HCT116 (cell line): ENCODE measurements around the gene LRBA. TPM values are rescaled to one million over a fixed set of nuclear protein-coding genes. Genes with fewer than 3 reads are reported as not detected.

Experiments used
- ATAC-seq: fragments of 200-7000 bp; cut with Tn5 transposase; 2 replicates; pipeline ENCODE4 v1.9.1; 2020; ENCODE audit warnings: mild to moderate bottlenecking, moderate library complexity
- BruUV-seq: library from RNA; stranded (reverse); fragments of 400-500 nt; replicated peaks from 2 replicates; lab custom pipeline; 2021; lab: Mats Ljungman, UMichigan
- CTCF ChIA-PET: fragments of 300-600 bp; sonication (Branson Sonifier 250); formaldehyde crosslinking; loops from one replicate; lab custom pipeline; 2021; ENCODE audit warnings: antibody characterized with exemption; lab: Charles Lee
- POLR2A ChIA-PET: fragments of 300-600, 350-600 bp; sonication (Branson Sonifier 250); formaldehyde crosslinking; loops from one replicate; lab custom pipeline; 2021; ENCODE audit warnings: antibody characterized with exemption; lab: Charles Lee
- RAD21 ChIA-PET, 2 experiments: fragments of 300-600 bp; sonication (Branson Sonifier 250); formaldehyde crosslinking; loops; one replicate each; lab custom pipeline; 2023; ENCODE audit warnings: low total read pairs in 2 of 2; ENCODE audit not compliant: uncharacterized antibody in 2 of 2, unreplicated experiment in 2 of 2, low non-redundant PET in 1 of 2; lab: Charles Lee
- DNase-seq: peaks from one replicate; pipeline ENCODE4 v3.0.0-alpha.2; 2010; ENCODE audit warnings: low read depth, low spot score
- H2AFZ ChIP-seq: fragments of 200-600 bp; shearing (Covaris generic), sonication (generic); 2 replicates; pipeline ENCODE4 v1.6.1; 2017; ENCODE audit warnings: low read depth, mixed run types, mixed read lengths, antibody characterized with exemption, low read length; ENCODE audit not compliant: poor library complexity, severe bottlenecking
- H3K27ac ChIP-seq: 2 replicates; pipeline ENCODE4 v1.5.1; 2012; ENCODE audit warnings: low read depth, low read length
- H3K27me3 ChIP-seq: fragments of 200-600 bp; sonication (generic); 2 replicates; pipeline ENCODE4 v1.6.1; 2016; ENCODE audit warnings: mixed run types, low read length, mixed read lengths; ENCODE audit not compliant: insufficient read depth
- H3K36me3 ChIP-seq, 2 experiments: fragments of 200-500 bp in 1 of 2; fragments of 200-600 bp in 1 of 2; sonication (Bioruptor generic) in 1 of 2; sonication (generic) in 1 of 2; 2 replicates each; pipeline versions ENCODE4 v1.5.1 to v1.6.1; 2014 to 2016; ENCODE audit warnings: low read length in 2 of 2, inconsistent platforms in 1 of 2, mixed read lengths in 1 of 2, mixed run types in 1 of 2; ENCODE audit not compliant: insufficient read depth in 2 of 2, control insufficient read depth in 1 of 2
- H3K4me1 ChIP-seq, 2 experiments: fragments of 200-600 bp in 1 of 2; sonication (generic) in 1 of 2; 2 replicates each; pipeline versions ENCODE4 v1.5.1 to v1.6.1; 2012 to 2017; ENCODE audit warnings: low read length in 2 of 2, inconsistent platforms in 1 of 2, mild to moderate bottlenecking in 1 of 2, mixed read lengths in 1 of 2, mixed run types in 1 of 2, moderate library complexity in 1 of 2; ENCODE audit not compliant: insufficient read depth in 2 of 2, control insufficient read depth in 1 of 2
- H3K4me2 ChIP-seq: fragments of 200-600 bp; sonication (generic); 2 replicates; pipeline ENCODE4 v1.6.1; 2017; ENCODE audit warnings: mixed run types, low read length, mixed read lengths
- H3K4me3 ChIP-seq, 2 experiments: fragments of 200-600 bp in 1 of 2; sonication (generic) in 1 of 2; replicated peaks in 1 of 2; 2 replicates each; pipeline ENCODE4 v1.5.1; 2011 to 2016; ENCODE audit warnings: low read length in 2 of 2, control low read depth in 1 of 2, low read depth in 1 of 2, mild to moderate bottlenecking in 1 of 2, mixed read lengths in 1 of 2, mixed run types in 1 of 2
- H3K79me2 ChIP-seq: fragments of 200-600 bp; sonication (generic); 2 replicates; pipeline ENCODE4 v1.6.1; 2017; ENCODE audit warnings: mild to moderate bottlenecking, mixed run types, low read length, moderate library complexity, mixed read lengths; ENCODE audit not compliant: insufficient read depth
- H3K9ac ChIP-seq: fragments of 200-600 bp; sonication (generic); 2 replicates; pipeline ENCODE4 v1.6.1; 2016; ENCODE audit warnings: low read length, mixed read lengths
- H3K9me2 ChIP-seq: fragments of 200-600 bp; sonication (generic), shearing (Covaris generic); 2 replicates; pipeline ENCODE4 v1.6.1; 2017; ENCODE audit warnings: mixed run types, mild to moderate bottlenecking, moderate library complexity; ENCODE audit not compliant: insufficient read depth
- H3K9me3 ChIP-seq, 2 experiments: fragments of 200-500 bp in 1 of 2; fragments of 200-600 bp in 1 of 2; sonication (Bioruptor generic) in 1 of 2; sonication (generic) in 1 of 2; 2 replicates each; pipeline ENCODE4 v1.6.1; 2014 to 2017; ENCODE audit warnings: low read length in 2 of 2, mixed read lengths in 2 of 2, inconsistent platforms in 1 of 2, low read depth in 1 of 2, mild to moderate bottlenecking in 1 of 2, mixed run types in 1 of 2, moderate library complexity in 1 of 2; ENCODE audit not compliant: control insufficient read depth in 1 of 2, insufficient read depth in 1 of 2
- H4K20me1 ChIP-seq: fragments of 200-600 bp; sonication (generic), shearing (Covaris generic); 2 replicates; pipeline ENCODE4 v1.6.1; 2017; ENCODE audit warnings: mixed run types, mild to moderate bottlenecking, moderate library complexity; ENCODE audit not compliant: insufficient read depth
- CBX3 ChIP-seq: IDR thresholded peaks from 2 replicates; pipeline ENCODE4 v1.6.1; 2012; ENCODE audit warnings: low read depth
- CEBPB ChIP-seq: IDR thresholded peaks from 2 replicates; pipeline ENCODE4 v1.6.1; 2012; ENCODE audit warnings: low read depth
- EGR1 ChIP-seq: IDR thresholded peaks from 2 replicates; pipeline ENCODE4 v1.6.1; 2012; ENCODE audit warnings: low read depth
- ELF1 ChIP-seq: IDR thresholded peaks from 2 replicates; pipeline ENCODE4 v1.6.1; 2012; ENCODE audit warnings: low read depth, borderline replicate concordance
- EZH2 ChIP-seq: fragments of 200-600 bp; sonication (generic); IDR thresholded peaks from 2 replicates; pipeline ENCODE4 v1.6.1; 2017; ENCODE audit warnings: antibody characterized with exemption, mixed run types
- MAX ChIP-seq: IDR thresholded peaks from 2 replicates; pipeline ENCODE4 v1.6.1; 2012
- POLR2A ChIP-seq: IDR thresholded peaks from 2 replicates; pipeline ENCODE4 v1.7.0; 2011; ENCODE audit warnings: borderline replicate concordance; ENCODE audit not compliant: insufficient read depth, insufficient read length; ENCODE audit errors: extremely low read depth
- REST ChIP-seq: IDR thresholded peaks from 2 replicates; pipeline ENCODE4 v1.6.1; 2012; ENCODE audit warnings: low read depth
- SIN3A ChIP-seq: IDR thresholded peaks from 2 replicates; pipeline ENCODE4 v1.6.1; 2012; ENCODE audit warnings: low read depth
- SRF ChIP-seq: IDR thresholded peaks from 2 replicates; pipeline ENCODE4 v1.6.1; 2012; ENCODE audit warnings: low read depth
- TCF7L2 ChIP-seq: IDR thresholded peaks from 2 replicates; pipeline ENCODE4 v1.7.0; 2011; ENCODE audit warnings: borderline replicate concordance, inconsistent platforms; ENCODE audit not compliant: insufficient read depth, insufficient read length; ENCODE audit errors: extremely low read depth
- YY1 ChIP-seq: IDR thresholded peaks from 2 replicates; pipeline ENCODE4 v1.6.1; 2011; ENCODE audit warnings: low read length, low read depth, moderate library complexity, mild to moderate bottlenecking; ENCODE audit not compliant: insufficient replicate concordance; ENCODE audit errors: extremely low read depth
- ZBTB33 ChIP-seq: IDR thresholded peaks from 2 replicates; pipeline ENCODE4 v1.6.1; 2011; ENCODE audit warnings: mild to moderate bottlenecking, low read length, moderate library complexity; ENCODE audit not compliant: insufficient replicate concordance; ENCODE audit errors: extremely low read depth
- ZFX ChIP-seq: fragments of 450-650 bp; IDR thresholded peaks from 2 replicates; pipeline ENCODE4 v1.6.1; 2017
- ZNF274 ChIP-seq: fragments of 200-500 bp; sonication (Bioruptor generic); IDR thresholded peaks from 2 replicates; pipeline ENCODE4 v1.6.1; 2014; ENCODE audit warnings: mild to moderate bottlenecking, low read depth, low read length, inconsistent platforms
- intact Hi-C: fragments of 100-400 bp; cut with micrococcal nuclease; formaldehyde crosslinking; loops from 2 replicates; pipeline ENCODE4 v1.10.0; 2022
- total RNA-seq: library from RNA; stranded (reverse); gene quantifications from one replicate; pipeline ENCODE4 v1.2.1, GENCODE V29; 2021; ENCODE audit not compliant: unreplicated experiment

LRBA gene
- total RNA-seq, 1 experiment from 2014 or later = 79.8 TPM

- RAD21 ChIA-PET = no interaction called here
- Histone ChIP-seq H4K20me1 (peaks cover 9% of the 10 kb centered on the region; the same call in 1 of the 2 replicates), H3K4me2 (peak overlapping the region; percentile 83), H3K27me3 (no peaks in the 10 kb centered on the region), H3K79me2 (peaks cover 70% of the 10 kb centered on the region), H3K27ac (peak overlapping the region; percentile 18; the same call in 1 of the 2 replicates), H3K9me3 (no peaks in the 10 kb centered on the region), H3K4me1 (peaks cover 22 to 35% of the 10 kb centered on the region in 2 experiments), H3K9me2 (no peaks in the 10 kb centered on the region), H3K9ac (peak overlapping the region; percentile 16; the same call in 1 of the 2 replicates), H2AFZ (no peak overlapping the region), H3K36me3 (peaks cover 0 to 15% of the 10 kb centered on the region in 2 experiments; a peak in 2 of 4 replicates), H3K4me3 (peak overlapping the region; percentile 80 to 85; a peak in 3 of 4 replicates)
- intact Hi-C loops = no loop called here
- no TSS peak for BruUV-seq
- POLR2A ChIA-PET = interaction anchor here (0.7 kb wide), 1 partner anchor 19 kb away, joined by 4 read pairs; no protein-coding TSS in a partner anchor
- DNase-seq (peak; percentile 7), ATAC-seq (no peak)
- TF ChIP-seq SIN3A = no peak
- TF ChIP-seq EZH2 = no peak
- no peak for TF ChIP-seq YY1
- CTCF ChIA-PET = no interaction called here
Observed at GRCh38 chr4:151012820-151013219, 2.3 kb downstream of the LRBA start.

- CTCF ChIA-PET = no interaction called here
- intact Hi-C loops = no loop called here
- peak overlapping the region; percentile 18; the same call in 1 of the 2 replicates for H3K27ac ChIP-seq
- TF ChIP-seq REST (no peak), TCF7L2 (no peak), ZBTB33 (no peak), CEBPB (no peak), YY1 (no peak), ZNF274 (no peak), ELF1 (no peak), ZFX (no peak), SIN3A (no peak), EGR1 (no peak), POLR2A (no peak), CBX3 (no peak), MAX (no peak), SRF (no peak)
Observed at GRCh38 chr4:151012376-151012775, 2.7 kb downstream of the LRBA start.

More at GRCh38 chr4:151012376-151012775, 2.7 kb downstream of the LRBA start:
- Histone ChIP-seq H3K36me3 (peaks cover 0 to 15% of the 10 kb centered on the region in 2 experiments; a peak in 2 of 4 replicates), H3K4me1 (peaks cover 22 to 35% of the 10 kb centered on the region in 2 experiments), H4K20me1 (peaks cover 9% of the 10 kb centered on the region; the same call in 1 of the 2 replicates), H3K4me3 (peak overlapping the region in 1 of 2 experiments; percentile 80; a peak in 1 of 4 replicates), H2AFZ (no peak overlapping the region), H3K9ac (peak overlapping the region; percentile 16; the same call in 1 of the 2 replicates), H3K9me2 (no peaks in the 10 kb centered on the region), H3K4me2 (peak overlapping the region; percentile 83; the same call in 1 of the 2 replicates), H3K9me3 (no peaks in the 10 kb centered on the region), H3K27me3 (no peaks in the 10 kb centered on the region), H3K79me2 (peaks cover 74% of the 10 kb centered on the region)
- no TSS peak for BruUV-seq
- ChIA-PET RAD21 (no interaction called here), POLR2A (interaction anchor here (0.7 kb wide), 1 partner anchor 19 kb away, joined by 4 read pairs; no protein-coding TSS in a partner anchor)
- DNase-seq (no peak), ATAC-seq (no peak)
